ENCODE data around the gene MTMR3.

The MTMR3 gene

DNA sequence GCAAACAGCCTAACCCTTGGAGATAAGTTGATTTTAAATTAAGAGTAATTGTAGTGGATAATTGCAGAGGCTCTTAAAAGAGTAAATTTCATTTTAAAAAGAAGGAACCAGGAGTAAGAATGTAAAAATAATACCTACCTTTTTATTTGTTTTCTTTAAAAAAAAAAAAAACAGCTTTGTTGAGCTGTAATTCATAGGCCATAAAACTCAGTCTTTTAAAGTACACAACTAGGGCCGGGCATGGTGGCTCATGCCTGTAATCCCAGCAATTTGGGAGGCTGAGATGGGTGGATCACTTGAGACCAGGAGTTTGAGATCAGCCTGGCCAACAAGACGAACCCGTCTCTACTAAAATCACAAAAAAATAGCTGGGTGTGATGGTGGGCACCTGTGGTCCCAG, 42.4 kb downstream of the MTMR3 start:
- TF ChIP-seq GATA3 (IDR thresholded peaks at IDR 0.05; ENCODE audit: low read depth, low read length) (no peak), GATA2 (IDR thresholded peaks at IDR 0.05; ENCODE audit: low read depth, low read length) (no peak)

DNA sequence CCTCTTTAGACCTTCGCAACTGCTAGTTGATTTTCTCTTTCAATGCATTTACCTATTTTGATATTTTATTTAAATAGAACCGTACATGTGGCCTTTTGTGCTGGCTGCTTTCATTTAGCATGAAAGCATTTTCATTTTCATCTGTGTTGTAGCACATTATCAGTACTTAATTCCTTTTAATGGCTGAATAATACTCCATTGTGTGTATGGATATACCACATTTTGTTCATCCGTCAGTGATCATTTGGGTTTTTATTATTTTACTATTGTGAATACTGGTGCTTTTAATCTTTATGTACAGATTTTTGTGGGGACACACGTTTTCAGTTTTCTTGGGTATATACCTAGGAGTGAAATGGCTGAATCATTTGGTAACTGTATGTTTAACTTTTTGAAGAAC, 43.1 kb downstream of the MTMR3 start:
- TF ChIP-seq GATA2 (IDR thresholded peaks at IDR 0.05; ENCODE audit: low read depth, low read length) (no peak), GATA3 (IDR thresholded peaks at IDR 0.05; ENCODE audit: low read depth, low read length) (no peak)

DNA sequence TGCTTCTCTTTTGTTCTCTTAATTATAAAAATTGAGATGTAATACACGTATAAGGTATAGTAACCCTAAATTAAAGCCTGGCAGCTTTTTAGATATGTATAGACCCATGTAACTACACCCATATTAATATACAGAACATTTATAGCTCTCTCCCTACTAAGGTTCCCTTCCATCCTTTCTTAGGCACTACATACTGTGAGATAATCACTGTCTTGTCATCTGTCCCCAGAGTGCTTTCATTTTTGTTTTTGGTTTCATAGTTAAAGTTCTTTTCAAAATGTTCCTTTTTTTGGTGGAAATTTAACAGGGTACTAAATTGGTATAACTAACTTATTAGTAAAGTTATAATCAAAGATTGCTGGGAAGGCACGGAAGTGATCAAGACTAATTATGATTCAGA, 49.2 kb downstream of the MTMR3 start:
- no peak for TF ChIP-seq GATA2 (IDR thresholded peaks at IDR 0.05; ENCODE audit: low read depth, low read length)
- TF ChIP-seq GATA3 (IDR thresholded peaks at IDR 0.05; ENCODE audit: low read depth, low read length), result no peak

DNA sequence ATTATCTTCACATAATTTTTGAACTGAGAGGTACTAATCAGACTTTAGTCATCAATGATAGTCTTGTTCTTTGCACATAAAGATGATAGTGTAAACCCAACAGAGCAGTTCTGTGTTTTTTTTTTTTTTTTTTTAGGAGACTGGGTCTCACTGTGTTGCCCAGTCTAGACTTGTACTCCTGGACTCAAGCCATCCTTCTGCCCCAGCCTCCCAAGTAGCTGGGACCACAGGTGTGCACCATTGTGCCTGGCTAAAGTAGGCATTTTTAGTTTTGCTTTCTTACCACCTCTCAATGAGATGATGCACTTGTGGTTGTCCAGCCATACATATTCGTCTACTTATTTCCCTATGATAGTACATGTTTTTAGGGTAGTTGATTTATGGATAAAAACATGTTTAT, 50.6 kb downstream of the MTMR3 start:
- TF ChIP-seq GATA3 (IDR thresholded peaks at IDR 0.05; ENCODE audit: low read depth, low read length) (no peak), GATA2 (IDR thresholded peaks at IDR 0.05; ENCODE audit: low read depth, low read length) (no peak)

DNA sequence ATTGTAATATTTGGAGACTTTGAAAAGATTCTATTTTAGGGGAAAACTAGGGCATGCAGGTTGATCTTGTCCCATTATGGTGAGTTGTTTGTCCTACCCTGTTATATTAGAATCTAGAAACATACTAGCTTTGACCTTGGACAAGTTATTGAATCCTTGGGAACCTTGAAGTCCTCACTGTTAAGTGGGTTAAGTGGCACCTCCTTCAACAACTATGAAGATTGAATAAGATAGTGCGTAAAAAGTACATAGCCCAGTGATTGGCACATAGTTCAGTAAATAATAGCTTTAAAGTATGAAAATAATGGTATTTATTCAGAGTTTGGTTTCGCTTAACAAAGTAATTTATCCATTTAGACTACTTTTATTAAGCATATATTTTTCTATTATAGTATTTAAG, 51.6 kb downstream of the MTMR3 start:
- TF ChIP-seq GATA2 (IDR thresholded peaks at IDR 0.05; ENCODE audit: low read depth, low read length) (no peak), GATA3 (IDR thresholded peaks at IDR 0.05; ENCODE audit: low read depth, low read length) (no peak)

DNA sequence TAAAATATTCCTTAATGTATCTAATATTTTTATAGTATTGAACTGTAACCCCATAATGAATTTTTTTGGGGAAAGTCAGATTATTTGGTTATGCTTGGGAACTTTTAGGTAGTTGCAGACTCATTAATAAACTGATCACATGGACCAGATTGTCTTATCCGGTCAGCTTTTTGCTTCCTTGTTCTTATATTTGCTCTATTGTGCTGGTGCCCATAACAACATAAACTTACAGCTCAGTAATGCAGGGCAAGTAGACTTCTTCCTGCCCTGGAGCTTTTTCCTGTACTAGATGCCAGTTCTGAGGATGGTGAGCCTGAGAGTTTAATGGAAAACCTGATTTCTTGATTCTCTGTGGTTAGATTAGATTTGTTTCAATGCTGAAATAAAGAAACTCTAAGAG, 53.2 kb downstream of the MTMR3 start:
- TF ChIP-seq GATA2 (IDR thresholded peaks at IDR 0.05; ENCODE audit: low read depth, low read length), result no peak
- no peak for TF ChIP-seq GATA3 (IDR thresholded peaks at IDR 0.05; ENCODE audit: low read depth, low read length)

DNA sequence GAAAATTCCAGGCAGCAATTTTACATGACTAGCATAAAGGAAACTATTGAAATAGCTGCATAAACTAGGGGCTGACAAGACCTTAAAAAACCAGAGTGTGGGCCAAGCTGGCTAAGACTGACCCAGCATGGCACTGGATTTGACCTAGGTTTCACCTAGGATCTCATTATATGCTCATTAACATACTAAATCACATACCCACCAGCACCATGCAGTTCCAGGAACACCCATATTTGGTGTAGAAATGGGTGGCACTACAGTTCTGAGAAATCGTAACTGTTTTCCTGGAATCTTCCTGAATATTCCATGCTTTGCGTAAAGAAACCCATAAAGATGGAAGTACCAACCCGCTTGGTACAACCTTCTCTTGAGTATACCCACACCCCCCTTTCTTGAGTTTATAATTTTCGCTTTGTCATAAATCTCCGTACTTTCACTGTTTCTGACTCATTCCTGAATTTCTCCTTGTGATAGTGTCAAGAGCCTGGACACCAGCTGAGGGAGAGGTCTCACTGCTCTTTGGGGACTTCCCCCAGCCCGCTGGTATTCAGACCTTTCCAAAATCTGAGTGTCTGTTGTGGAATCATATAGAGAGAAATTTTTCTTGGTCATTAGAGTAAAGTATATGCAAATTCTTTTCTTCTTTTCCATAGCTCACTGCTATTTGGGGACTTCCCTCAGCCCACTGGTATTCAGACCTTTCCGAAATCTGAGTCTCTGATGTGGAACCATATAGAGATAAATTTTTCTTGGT, 55.1 kb downstream of the MTMR3 start:
- TF ChIP-seq GATA2 (IDR thresholded peaks at IDR 0.05; ENCODE audit: low read depth, low read length), result no peak
- no peak for TF ChIP-seq GATA3 (IDR thresholded peaks at IDR 0.05; ENCODE audit: low read depth, low read length)

DNA sequence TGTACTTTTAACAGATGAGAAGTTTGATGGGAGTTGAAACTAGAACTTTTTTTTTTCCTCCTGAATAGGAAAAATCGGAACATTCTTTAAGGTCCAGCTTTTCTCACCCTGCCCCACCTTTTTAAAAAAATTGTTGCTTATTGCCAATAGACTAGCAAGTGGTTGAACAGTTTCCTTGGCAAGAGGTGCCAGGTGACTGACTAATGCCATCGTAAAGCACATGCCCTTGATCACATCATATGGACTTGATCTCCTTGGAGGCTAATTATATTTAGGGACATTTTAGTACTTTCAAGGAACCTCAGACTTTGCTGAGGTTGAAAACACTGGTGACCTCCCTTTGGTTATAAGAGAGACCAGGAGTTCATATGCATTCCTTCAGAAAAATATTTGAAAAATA, 57.6 kb downstream of the MTMR3 start:
- TF ChIP-seq GATA2 (IDR thresholded peaks at IDR 0.05; ENCODE audit: low read depth, low read length) (no peak), GATA3 (IDR thresholded peaks at IDR 0.05; ENCODE audit: low read depth, low read length) (no peak)

DNA sequence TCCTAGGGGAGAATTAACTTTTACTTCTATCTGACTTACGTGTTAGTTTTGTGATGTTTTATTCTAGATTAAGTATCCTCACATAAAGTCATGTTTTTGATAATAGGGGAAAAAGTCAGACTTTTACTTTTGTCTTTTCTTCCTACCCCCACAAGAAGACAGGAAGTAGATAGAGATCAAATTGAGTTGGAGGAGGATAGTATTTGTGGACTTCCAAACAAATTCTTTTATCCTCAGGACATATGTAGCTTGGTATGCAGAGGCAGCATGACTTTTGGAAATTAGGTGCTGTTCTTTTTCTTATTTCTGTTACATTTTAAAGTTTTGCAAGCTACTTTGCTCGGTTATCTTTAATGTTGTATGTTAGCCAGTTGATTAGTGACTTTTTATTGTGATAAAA, 61.4 kb downstream of the MTMR3 start:
- TF ChIP-seq GATA3 (IDR thresholded peaks at IDR 0.05; ENCODE audit: low read depth, low read length), result no peak
- TF ChIP-seq GATA2 (IDR thresholded peaks at IDR 0.05; ENCODE audit: low read depth, low read length), result no peak

DNA sequence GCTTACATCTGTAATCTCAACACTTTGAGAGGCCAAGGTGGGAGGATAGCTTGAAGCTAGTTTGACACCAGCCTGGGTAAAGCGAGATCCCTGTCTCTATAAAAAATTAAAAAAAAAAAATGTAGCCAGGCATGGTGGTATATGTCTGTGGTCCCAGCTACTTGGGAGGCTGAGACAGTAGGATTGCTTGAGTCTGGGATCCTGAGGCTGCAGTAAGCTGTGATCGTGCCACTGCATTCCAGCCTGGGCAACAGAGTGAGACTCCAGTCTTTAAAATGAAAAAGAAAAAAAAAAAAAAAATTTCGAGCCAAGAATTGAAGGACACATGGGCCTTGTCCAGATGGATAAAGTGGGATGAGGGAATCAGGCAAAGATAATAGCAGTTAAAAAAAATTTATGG, 62.5 kb downstream of the MTMR3 start:
- TF ChIP-seq GATA2 (IDR thresholded peaks at IDR 0.05; ENCODE audit: low read depth, low read length), result no peak
- TF ChIP-seq GATA3 (IDR thresholded peaks at IDR 0.05; ENCODE audit: low read depth, low read length), result no peak

DNA sequence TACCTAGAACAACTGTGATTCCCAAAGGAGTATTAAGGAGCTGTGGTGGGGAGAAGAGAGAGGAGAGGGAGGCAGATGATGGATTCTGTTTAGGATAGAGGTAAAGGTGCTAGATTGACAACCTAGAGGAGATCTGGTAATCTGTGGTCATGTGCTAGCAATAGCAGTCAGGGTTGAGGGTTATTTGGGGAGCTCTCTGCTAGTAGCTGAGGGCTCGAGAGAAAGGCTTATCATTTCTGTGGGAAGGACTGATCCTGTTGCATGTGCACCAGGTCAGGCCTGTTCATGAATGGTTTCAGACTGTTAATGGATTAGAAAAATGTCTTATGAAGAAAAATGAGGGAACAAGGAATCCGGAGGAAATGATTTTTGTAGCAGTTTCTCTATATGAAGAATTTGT, 63.2 kb downstream of the MTMR3 start:
- no peak for TF ChIP-seq GATA3 (IDR thresholded peaks at IDR 0.05; ENCODE audit: low read depth, low read length)
- no peak for TF ChIP-seq GATA2 (IDR thresholded peaks at IDR 0.05; ENCODE audit: low read depth, low read length)

DNA sequence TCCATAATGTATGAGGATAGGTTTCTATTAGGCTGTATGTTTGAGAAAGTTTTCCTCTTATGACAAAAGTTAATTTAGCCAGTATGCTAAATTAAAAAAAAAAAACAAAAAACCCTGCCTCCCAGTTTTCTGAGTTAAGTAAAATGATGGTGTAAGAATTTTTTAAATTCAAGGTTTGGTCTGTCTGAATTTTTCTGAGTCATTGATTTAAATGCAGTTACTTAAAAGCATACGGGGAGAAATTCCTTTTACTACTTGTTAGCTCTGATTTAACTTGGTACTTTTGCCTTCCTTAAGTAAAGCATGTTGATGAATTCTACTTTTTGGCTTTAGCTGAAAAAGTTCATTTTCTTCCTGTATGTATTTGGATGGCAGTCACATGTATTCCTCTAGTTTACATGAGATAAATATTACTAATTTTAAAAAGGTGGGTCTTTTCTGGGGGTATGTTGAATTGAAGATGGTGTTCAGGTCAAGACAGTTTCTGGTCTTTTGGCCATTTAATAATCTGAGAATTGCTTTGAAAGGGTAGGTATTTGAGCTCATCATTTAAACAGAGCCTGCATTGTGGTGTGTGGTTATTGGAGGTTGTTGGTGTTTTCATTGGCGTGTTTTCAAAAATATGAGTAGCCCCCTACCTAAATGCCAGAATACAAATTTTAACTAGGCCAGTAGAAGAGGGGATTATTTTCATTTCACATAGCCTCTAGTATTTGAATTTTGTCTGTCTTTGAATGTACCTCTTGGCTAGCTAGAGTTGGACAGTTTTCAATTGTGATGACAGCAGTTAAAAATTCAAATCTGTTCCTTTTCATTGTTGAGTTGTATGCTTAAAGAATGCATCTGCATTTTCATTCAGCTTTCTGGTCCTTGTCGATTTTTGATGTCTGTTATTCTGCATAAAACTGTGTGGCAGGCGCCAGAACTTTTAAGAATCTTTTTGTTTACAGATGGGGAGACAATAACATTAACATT, 64.7 kb downstream of the MTMR3 start:
- TF ChIP-seq GATA2 (IDR thresholded peaks at IDR 0.05; ENCODE audit: low read depth, low read length) (no peak), GATA3 (IDR thresholded peaks at IDR 0.05; ENCODE audit: low read depth, low read length) (no peak)

DNA sequence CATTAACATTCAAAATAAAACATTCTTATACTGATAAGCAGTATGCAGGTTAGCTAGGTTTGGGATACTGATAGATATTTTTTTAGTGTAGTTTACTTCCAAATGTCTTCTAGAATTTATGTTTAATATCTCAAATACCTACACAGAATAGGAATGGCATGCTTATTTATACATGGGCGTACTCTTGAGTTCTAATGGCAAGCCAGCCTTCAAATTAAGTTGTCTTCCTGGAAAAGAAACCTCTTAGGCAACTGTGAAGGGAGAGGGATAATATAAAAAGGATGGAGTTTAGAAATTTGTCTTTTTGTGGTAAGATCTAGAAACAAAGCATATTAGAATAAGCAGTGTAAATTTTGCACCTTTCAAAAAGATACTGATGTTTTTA, 65.4 kb downstream of the MTMR3 start:
- TF ChIP-seq GATA3 (IDR thresholded peaks at IDR 0.05; ENCODE audit: low read depth, low read length), result no peak
- no peak for TF ChIP-seq GATA2 (IDR thresholded peaks at IDR 0.05; ENCODE audit: low read depth, low read length)

DNA sequence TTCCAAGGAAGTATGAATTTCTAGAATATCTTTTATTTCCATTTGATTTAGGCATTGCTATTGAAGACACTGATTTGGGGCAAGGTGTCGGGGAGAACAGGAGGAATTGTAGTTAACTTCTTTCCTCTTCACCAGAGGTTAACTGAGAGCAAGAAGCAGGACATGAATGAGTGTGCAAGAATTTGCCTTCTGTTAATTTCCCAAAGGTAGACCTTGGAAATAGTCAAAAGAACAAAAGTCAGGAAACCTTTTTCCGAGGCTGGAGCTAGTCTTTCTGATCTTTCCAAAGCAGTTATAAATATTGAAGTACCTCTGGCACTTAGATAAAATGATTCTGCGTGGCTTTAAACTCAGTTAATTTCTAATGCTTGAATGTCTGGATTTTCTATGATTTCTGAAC, 66.9 kb downstream of the MTMR3 start:
- TF ChIP-seq GATA2 (IDR thresholded peaks at IDR 0.05; ENCODE audit: low read depth, low read length), result no peak
- no peak for TF ChIP-seq GATA3 (IDR thresholded peaks at IDR 0.05; ENCODE audit: low read depth, low read length)

Data from SH-SY5Y (cell line).